ENCODE data around the gene ABCB6.

Gene ABCB6

DNA sequence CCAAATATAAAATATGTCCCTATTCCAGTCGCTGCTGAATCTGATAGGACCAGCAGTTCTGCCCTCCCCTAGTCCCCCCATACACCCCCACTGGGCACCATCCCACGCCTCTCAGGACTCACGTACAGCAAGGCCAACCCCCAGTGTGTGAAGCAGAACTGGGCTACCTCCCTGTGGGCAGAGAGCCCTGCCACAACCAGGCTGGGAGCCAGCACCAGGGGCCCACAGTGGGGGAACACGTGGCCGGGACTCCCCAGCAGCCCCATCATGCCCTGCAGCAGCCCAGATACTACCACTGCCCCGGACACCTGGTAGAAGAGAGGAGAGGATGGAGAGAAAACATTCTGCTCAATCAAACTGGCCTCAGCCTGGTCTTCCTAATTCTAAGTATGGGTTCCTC, 50.2 kb downstream of the ABCB6 start:
- Histone ChIP-seq H3K4me1 (ENCODE audit: control insufficient read depth, insufficient read depth, low read length) (no peaks in the 10 kb centered on the region), H3K9me3 (ENCODE audit: control insufficient read depth, insufficient read depth, low read depth, low read length) (no peaks in the 10 kb centered on the region), H3K36me3 (ENCODE audit: control insufficient read depth in 2 of 2, insufficient read depth in 1 of 2, low read length in 2 of 2) (peaks cover 0 to 20% of the 10 kb centered on the region in 2 experiments; a peak in 1 of 3 replicates), H3K4me3 (ENCODE audit: low read depth, low read length) (no peak overlapping the region), H3K27ac (ENCODE audit: extremely low read depth, low read depth, low read length) (no peak overlapping the region)
- TF ChIP-seq FEZF1 (tag by site-specific recombination; IDR thresholded peaks at IDR 0.05) = no peak
- TF ChIP-seq ZIC2 (tag by site-specific recombination; IDR thresholded peaks at IDR 0.05) = peak; percentile 22; the same call in 1 of the 2 replicates
- peak; percentile 43; the same call in 1 of the 2 replicates for TF ChIP-seq GLIS1 (tag by site-specific recombination; IDR thresholded peaks at IDR 0.05)
- ChIA-PET POLR2A (no interaction called here), CTCF (interaction anchor here (0.5 to 0.6 kb wide), 2 partner anchors 126 to 646 kb away, joined by 3 read pairs; no protein-coding TSS in a partner anchor)

DNA sequence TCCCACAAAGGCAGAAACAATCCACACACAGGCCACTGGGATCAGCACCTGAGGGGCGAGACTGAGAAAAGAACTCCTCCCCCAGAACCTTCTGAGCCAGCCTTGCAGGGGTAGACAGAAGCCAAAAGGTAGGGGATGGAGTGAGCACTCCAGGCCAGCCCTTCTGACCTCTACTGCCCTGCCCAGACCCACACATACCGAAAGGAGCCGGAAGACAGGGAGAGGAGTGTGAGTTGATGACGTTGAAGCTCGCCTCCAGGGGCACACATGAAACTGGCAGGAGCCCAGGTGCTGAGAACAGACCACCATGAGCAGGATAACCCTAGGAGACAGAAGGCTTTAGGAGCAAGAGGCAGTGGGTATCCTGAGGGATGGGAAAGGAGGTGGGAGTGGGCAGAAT, 50.8 kb downstream of the ABCB6 start:
- no peak overlapping the region for H3K27ac ChIP-seq (ENCODE audit: extremely low read depth, low read depth, low read length)
- no peaks in the 10 kb centered on the region for H3K4me1 ChIP-seq (ENCODE audit: control insufficient read depth, insufficient read depth, low read length)
- H3K9me3 ChIP-seq (ENCODE audit: control insufficient read depth, insufficient read depth, low read depth, low read length) = no peaks in the 10 kb centered on the region
- TF ChIP-seq KLF9 (tag by site-specific recombination; IDR thresholded peaks at IDR 0.05; ENCODE audit: low read depth) (no peak), ZNF211 (tag by site-specific recombination; IDR thresholded peaks at IDR 0.05; ENCODE audit: low read depth) (no peak), ZNF354C (tag by site-specific recombination; IDR thresholded peaks at IDR 0.05; ENCODE audit: borderline replicate concordance, low read depth) (no peak), KLF10 (tag by site-specific recombination; IDR thresholded peaks at IDR 0.05) (no peak), ZNF146 (tag by site-specific recombination; IDR thresholded peaks at IDR 0.05) (no peak), ZNF404 (tag by site-specific recombination; IDR thresholded peaks at IDR 0.05) (no peak)
- ChIA-PET POLR2A (interaction anchor here (0.6 kb wide), 1 partner anchor 259 kb away, joined by 4 read pairs; no protein-coding TSS in a partner anchor), CTCF (interaction anchor here (0.5 to 0.6 kb wide), 2 partner anchors 127 to 645 kb away, joined by 3 read pairs; no protein-coding TSS in a partner anchor)
- H3K4me3 ChIP-seq (ENCODE audit: low read depth, low read length) = no peak overlapping the region
- H3K36me3 ChIP-seq (ENCODE audit: control insufficient read depth in 2 of 2, insufficient read depth in 1 of 2, low read length in 2 of 2) = peaks cover 0 to 16% of the 10 kb centered on the region in 2 experiments; a peak in 1 of 3 replicates

DNA sequence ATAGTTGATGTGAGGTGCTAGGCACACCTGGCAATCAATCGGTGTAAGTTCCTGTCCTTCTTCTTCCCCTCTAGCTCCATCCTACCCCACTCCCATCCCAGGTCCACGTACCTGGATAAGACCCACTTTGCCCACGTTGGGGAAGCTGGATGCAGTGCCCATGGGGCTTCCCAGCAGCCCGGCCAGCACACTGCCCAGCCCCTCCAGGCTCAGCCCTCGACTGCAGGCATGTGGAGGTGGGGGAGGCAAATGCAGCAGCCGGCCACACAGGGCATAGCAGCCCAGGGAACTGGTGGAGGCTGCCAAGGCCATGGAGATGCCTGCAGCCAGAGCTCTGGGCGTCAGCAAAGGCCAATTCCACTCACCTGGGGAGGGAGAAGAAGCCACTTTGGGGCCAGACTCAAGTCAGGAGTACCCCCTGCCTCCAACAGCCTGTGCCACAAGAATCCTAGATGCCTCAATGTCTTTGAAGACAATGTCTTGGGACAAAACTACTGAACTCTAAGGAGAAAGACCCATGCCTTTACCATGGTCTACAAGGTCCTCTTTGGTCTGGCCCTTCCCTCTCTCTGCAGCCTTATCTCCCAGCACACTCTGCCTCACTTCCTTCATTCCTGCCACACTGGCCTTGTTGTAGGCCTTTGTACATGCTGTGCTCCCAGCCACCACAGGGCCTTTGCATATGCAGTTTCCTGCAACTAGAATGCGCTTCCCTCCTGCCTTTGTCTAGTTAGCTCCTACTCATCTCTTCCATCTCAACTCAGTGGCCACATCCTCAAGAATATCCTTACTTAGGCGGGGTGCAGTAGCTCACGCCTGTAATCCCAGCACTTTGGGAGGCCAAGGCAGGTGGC, 53.5 kb downstream of the ABCB6 start:
- Histone ChIP-seq H3K4me1 (ENCODE audit: control insufficient read depth, insufficient read depth, low read length) (peaks cover 3% of the 10 kb centered on the region; the same call in 1 of the 2 replicates), H3K9me3 (ENCODE audit: control insufficient read depth, insufficient read depth, low read depth, low read length) (no peaks in the 10 kb centered on the region), H3K4me3 (ENCODE audit: low read depth, low read length) (no peak overlapping the region), H3K27ac (ENCODE audit: extremely low read depth, low read depth, low read length) (no peak overlapping the region), H3K36me3 (ENCODE audit: control insufficient read depth in 2 of 2, insufficient read depth in 1 of 2, low read length in 2 of 2) (no peaks in the 10 kb centered on the region)
- no peak for TF ChIP-seq ZNF350 (tag by site-specific recombination; IDR thresholded peaks at IDR 0.05)
- TF ChIP-seq, protein P1, sequence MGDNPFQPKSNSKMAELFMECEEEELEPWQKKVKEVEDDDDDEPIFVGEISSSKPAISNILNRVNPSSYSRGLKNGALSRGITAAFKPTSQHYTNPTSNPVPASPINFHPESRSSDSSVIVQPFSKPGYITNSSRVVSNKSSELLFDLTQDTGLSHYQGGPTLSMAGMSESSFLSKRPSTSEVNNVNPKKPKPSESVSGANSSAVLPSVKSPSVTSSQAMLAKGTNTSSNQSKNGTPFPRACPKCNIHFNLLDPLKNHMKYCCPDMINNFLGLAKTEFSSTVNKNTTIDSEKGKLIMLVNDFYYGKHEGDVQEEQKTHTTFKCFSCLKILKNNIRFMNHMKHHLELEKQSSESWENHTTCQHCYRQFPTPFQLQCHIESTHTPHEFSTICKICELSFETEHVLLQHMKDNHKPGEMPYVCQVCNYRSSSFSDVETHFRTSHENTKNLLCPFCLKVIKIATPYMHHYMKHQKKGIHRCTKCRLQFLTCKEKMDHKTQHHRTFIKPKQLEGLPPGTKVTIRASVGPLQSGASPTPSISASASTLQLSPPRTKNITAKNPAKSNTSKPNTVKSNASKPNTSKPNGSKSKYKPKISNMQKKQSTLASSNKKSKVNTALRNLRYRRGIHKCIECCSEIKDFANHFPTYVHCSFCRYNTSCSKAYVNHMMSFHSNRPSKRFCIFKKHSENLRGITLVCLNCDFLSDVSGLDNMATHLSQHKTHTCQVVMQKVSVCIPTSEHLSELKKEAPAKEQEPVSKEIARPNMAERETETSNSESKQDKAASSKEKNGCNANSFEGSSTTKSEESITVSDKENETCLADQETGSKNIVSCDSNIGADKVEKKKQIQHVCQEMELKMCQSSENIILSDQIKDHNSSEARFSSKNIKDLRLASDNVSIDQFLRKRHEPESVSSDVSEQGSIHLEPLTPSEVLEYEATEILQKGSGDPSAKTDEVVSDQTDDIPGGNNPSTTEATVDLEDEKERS (tag by site-specific recombination; IDR thresholded peaks at IDR 0.05) = no peak
- peak; percentile 91 for TF ChIP-seq ZNF623 (tag by site-specific recombination; IDR thresholded peaks at IDR 0.05)
- POLR2A ChIA-PET = no interaction called here
- CTCF ChIA-PET = interaction anchor here (1.1 to 5.1 kb wide), 2 partner anchors 129 to 133 kb away, joined by 3 to 25 read pairs; no protein-coding TSS in a partner anchor

DNA sequence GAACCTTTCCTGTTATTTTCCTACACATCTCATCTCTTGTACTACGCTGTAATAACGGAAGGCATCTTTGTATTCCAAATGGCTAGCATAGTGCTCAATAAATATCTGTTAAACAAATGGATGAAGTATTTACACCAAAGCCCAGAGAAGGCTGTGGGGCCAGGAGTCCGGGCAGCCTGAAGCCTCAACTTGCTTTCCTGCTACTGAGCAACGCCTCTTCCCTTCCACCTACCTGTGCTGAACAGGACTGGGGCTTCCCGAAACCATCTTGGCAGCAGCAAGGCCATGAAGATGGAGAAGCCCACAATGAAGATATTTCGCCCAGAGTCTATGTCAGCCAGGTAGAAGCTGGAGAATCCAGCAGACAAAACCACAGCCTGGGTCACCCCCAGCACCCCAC, 55.6 kb downstream of the ABCB6 start:
- no peaks in the 10 kb centered on the region for H3K9me3 ChIP-seq (ENCODE audit: control insufficient read depth, insufficient read depth, low read depth, low read length)
- peaks cover 5% of the 10 kb centered on the region; the same call in 1 of the 2 replicates for H3K4me1 ChIP-seq (ENCODE audit: control insufficient read depth, insufficient read depth, low read length)
- no peak overlapping the region for H3K27ac ChIP-seq (ENCODE audit: extremely low read depth, low read depth, low read length)
- POLR2A ChIA-PET = no interaction called here
- no peak overlapping the region for H3K4me3 ChIP-seq (ENCODE audit: low read depth, low read length)
- CTCF ChIA-PET = interaction anchor here (0.6 to 5.1 kb wide), 7 partner anchors 9 to 686 kb away, joined by 3 to 25 read pairs (median 4); no protein-coding TSS in a partner anchor
- H3K36me3 ChIP-seq (ENCODE audit: control insufficient read depth in 2 of 2, insufficient read depth in 1 of 2, low read length in 2 of 2) = peaks cover 0 to under 1% of the 10 kb centered on the region in 2 experiments; a peak in 1 of 3 replicates
- TF ChIP-seq GFI1B (tag by site-specific recombination; IDR thresholded peaks at IDR 0.05) (no peak), ZBTB21 (tag by site-specific recombination; IDR thresholded peaks at IDR 0.05) (no peak), ZNF776 (tag by site-specific recombination; IDR thresholded peaks at IDR 0.05; ENCODE audit: borderline replicate concordance) (no peak), HOXD13 (CRISPR knock-in tag; IDR thresholded peaks at IDR 0.05; ENCODE audit: borderline replicate concordance) (no peak), ZNF747 (tag by site-specific recombination; IDR thresholded peaks at IDR 0.05) (no peak), ZNF394 (tag by site-specific recombination; IDR thresholded peaks at IDR 0.05; ENCODE audit: borderline replicate concordance) (no peak), ZNF132 (tag by site-specific recombination; IDR thresholded peaks at IDR 0.05; ENCODE audit: borderline replicate concordance) (no peak), ZBTB48 (tag by site-specific recombination; IDR thresholded peaks at IDR 0.05) (no peak)
- TF ChIP-seq, protein P2, sequence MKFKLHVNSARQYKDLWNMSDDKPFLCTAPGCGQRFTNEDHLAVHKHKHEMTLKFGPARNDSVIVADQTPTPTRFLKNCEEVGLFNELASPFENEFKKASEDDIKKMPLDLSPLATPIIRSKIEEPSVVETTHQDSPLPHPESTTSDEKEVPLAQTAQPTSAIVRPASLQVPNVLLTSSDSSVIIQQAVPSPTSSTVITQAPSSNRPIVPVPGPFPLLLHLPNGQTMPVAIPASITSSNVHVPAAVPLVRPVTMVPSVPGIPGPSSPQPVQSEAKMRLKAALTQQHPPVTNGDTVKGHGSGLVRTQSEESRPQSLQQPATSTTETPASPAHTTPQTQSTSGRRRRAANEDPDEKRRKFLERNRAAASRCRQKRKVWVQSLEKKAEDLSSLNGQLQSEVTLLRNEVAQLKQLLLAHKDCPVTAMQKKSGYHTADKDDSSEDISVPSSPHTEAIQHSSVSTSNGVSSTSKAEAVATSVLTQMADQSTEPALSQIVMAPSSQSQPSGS (tag by site-specific recombination; IDR thresholded peaks at IDR 0.05; ENCODE audit: low read depth) = no peak
- TF ChIP-seq, protein P3, sequence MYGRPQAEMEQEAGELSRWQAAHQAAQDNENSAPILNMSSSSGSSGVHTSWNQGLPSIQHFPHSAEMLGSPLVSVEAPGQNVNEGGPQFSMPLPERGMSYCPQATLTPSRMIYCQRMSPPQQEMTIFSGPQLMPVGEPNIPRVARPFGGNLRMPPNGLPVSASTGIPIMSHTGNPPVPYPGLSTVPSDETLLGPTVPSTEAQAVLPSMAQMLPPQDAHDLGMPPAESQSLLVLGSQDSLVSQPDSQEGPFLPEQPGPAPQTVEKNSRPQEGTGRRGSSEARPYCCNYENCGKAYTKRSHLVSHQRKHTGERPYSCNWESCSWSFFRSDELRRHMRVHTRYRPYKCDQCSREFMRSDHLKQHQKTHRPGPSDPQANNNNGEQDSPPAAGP (tag by site-specific recombination; IDR thresholded peaks at IDR 0.05) = no peak
